Activated CD4-positive, alpha-beta T cell treated with anti-CD3 and anti-CD28 coated beads, Interleukin-2, amount 10 ng/mL, durations not matched to agents 24 days and 14 days (primary cell): Measurements from ENCODE around the gene RNH1. TPM values are rescaled to one million over a fixed set of nuclear protein-coding genes. Genes with fewer than 3 reads are reported as not detected.

Experiments used
- DNase-seq: peaks from one replicate; pipeline ENCODE4 v3.0.0; 2022
- H3K27ac Mint-ChIP-seq: one replicate; pipeline ENCODE4 v1.8.0; 2022; ENCODE audit warnings: mild to moderate bottlenecking, mixed read lengths
- H3K27me3 Mint-ChIP-seq: one replicate; pipeline ENCODE4 v1.8.0; 2022; ENCODE audit warnings: mixed read lengths
- H3K36me3 Mint-ChIP-seq: one replicate; pipeline ENCODE4 v1.8.0; 2022; ENCODE audit warnings: low read depth, mild to moderate bottlenecking, mixed read lengths
- H3K4me1 Mint-ChIP-seq: one replicate; pipeline ENCODE4 v1.8.0; 2021; ENCODE audit warnings: mixed read lengths
- H3K4me3 Mint-ChIP-seq: one replicate; pipeline ENCODE4 v1.8.0; 2022; ENCODE audit warnings: mild to moderate bottlenecking, moderate library complexity, mixed read lengths
- H3K9me3 Mint-ChIP-seq: one replicate; pipeline ENCODE4 v1.8.0; 2021; ENCODE audit warnings: mixed read lengths
- intact Hi-C: fragments of 100-400 bp; cut with micrococcal nuclease; formaldehyde crosslinking; loops from one replicate; pipeline ENCODE4 v1.15.1; 2023
- total RNA-seq: library from RNA; stranded (reverse); gene quantifications from 2 replicates; pipeline ENCODE4 v1.2.3, GENCODE V29; 2022

RNH1 gene
- total RNA-seq, 1 donor from 2014 or later: 134 TPM

- Mint-ChIP-seq H3K4me3 (peak overlapping the region; percentile 80), H3K27ac (no peak overlapping the region), H3K9me3 (no peaks in the 10 kb centered on the region), H3K4me1 (peaks cover 15% of the 10 kb centered on the region), H3K36me3 (peaks cover 10% of the 10 kb centered on the region), H3K27me3 (no peaks in the 10 kb centered on the region)
- intact Hi-C loops: no loop called here
- DNase-seq: no peak
Measured at GRCh38 chr11:533586-534395, 26.7 kb upstream of the RNH1 start.

- no peaks in the 10 kb centered on the region for H3K9me3 Mint-ChIP-seq
- H3K4me1 Mint-ChIP-seq: peaks cover 15% of the 10 kb centered on the region
- peaks cover 10% of the 10 kb centered on the region for H3K36me3 Mint-ChIP-seq
- no peak overlapping the region for H3K4me3 Mint-ChIP-seq
- H3K27me3 Mint-ChIP-seq: no peaks in the 10 kb centered on the region
- no peak for DNase-seq
- intact Hi-C loops: no loop called here
- H3K27ac Mint-ChIP-seq: no peak overlapping the region
Measured at GRCh38 chr11:532986-533585, 26.0 kb upstream of the RNH1 start.

- DNase-seq: no peak
- Mint-ChIP-seq H3K27me3 (no peaks in the 10 kb centered on the region), H3K36me3 (peaks cover 10% of the 10 kb centered on the region), H3K4me3 (no peak overlapping the region), H3K9me3 (no peaks in the 10 kb centered on the region), H3K4me1 (peaks cover 10% of the 10 kb centered on the region), H3K27ac (no peak overlapping the region)
- intact Hi-C loops: no loop called here
Measured at GRCh38 chr11:532527-532985, 25.5 kb upstream of the RNH1 start.

GRCh38 chr11:531919-532526 lies 25.0 kb upstream of the RNH1 start:
- no peak for DNase-seq
- H3K27me3 Mint-ChIP-seq: no peaks in the 10 kb centered on the region
- H3K27ac Mint-ChIP-seq: no peak overlapping the region
- H3K36me3 Mint-ChIP-seq: peaks cover 10% of the 10 kb centered on the region
- intact Hi-C loops: no loop called here
- no peaks in the 10 kb centered on the region for H3K9me3 Mint-ChIP-seq
- H3K4me1 Mint-ChIP-seq: peaks cover 8% of the 10 kb centered on the region
- H3K4me3 Mint-ChIP-seq: no peak overlapping the region

GRCh38 chr11:530960-531831 lies 24.2 kb upstream of the RNH1 start:
- Mint-ChIP-seq H3K27ac (no peak overlapping the region), H3K4me1 (peaks cover 5% of the 10 kb centered on the region), H3K9me3 (no peaks in the 10 kb centered on the region), H3K4me3 (no peak overlapping the region), H3K27me3 (no peaks in the 10 kb centered on the region), H3K36me3 (peaks cover 9% of the 10 kb centered on the region)
- intact Hi-C loops: no loop called here
- DNase-seq: no peak

GRCh38 chr11:529728-530411 lies 22.8 kb upstream of the RNH1 start:
- Mint-ChIP-seq H3K9me3 (no peaks in the 10 kb centered on the region), H3K27me3 (no peaks in the 10 kb centered on the region), H3K4me3 (no peak overlapping the region), H3K4me1 (peaks cover 4% of the 10 kb centered on the region), H3K27ac (no peak overlapping the region), H3K36me3 (peaks cover 8% of the 10 kb centered on the region)
- intact Hi-C loops: no loop called here
- DNase-seq: no peak

GRCh38 chr11:528815-529727 lies 22.0 kb upstream of the RNH1 start:
- Mint-ChIP-seq H3K36me3 (peaks cover 8% of the 10 kb centered on the region), H3K27ac (no peak overlapping the region), H3K4me1 (peaks cover 3% of the 10 kb centered on the region), H3K4me3 (no peak overlapping the region), H3K27me3 (no peaks in the 10 kb centered on the region), H3K9me3 (no peaks in the 10 kb centered on the region)
- no peak for DNase-seq
- intact Hi-C loops: no loop called here

- H3K4me1 Mint-ChIP-seq: no peaks in the 10 kb centered on the region
- no peak for DNase-seq
- intact Hi-C loops: no loop called here
- no peak overlapping the region for H3K27ac Mint-ChIP-seq
- no peaks in the 10 kb centered on the region for H3K27me3 Mint-ChIP-seq
- H3K36me3 Mint-ChIP-seq: peaks cover 6% of the 10 kb centered on the region
- H3K4me3 Mint-ChIP-seq: no peak overlapping the region
- no peaks in the 10 kb centered on the region for H3K9me3 Mint-ChIP-seq
Measured at GRCh38 chr11:528166-528814, 21.2 kb upstream of the RNH1 start.

GRCh38 chr11:526192-526591 lies 19.1 kb upstream of the RNH1 start:
- H3K27me3 Mint-ChIP-seq: no peaks in the 10 kb centered on the region
- H3K36me3 Mint-ChIP-seq: no peaks in the 10 kb centered on the region
- H3K4me3 Mint-ChIP-seq: no peak overlapping the region
- no peaks in the 10 kb centered on the region for H3K9me3 Mint-ChIP-seq
- intact Hi-C loops: no loop called here
- DNase-seq: no peak
- no peak overlapping the region for H3K27ac Mint-ChIP-seq
- no peaks in the 10 kb centered on the region for H3K4me1 Mint-ChIP-seq

GRCh38 chr11:521177-521688 lies 14.2 kb upstream of the RNH1 start:
- Mint-ChIP-seq H3K27ac (no peak overlapping the region), H3K27me3 (no peaks in the 10 kb centered on the region), H3K4me3 (no peak overlapping the region), H3K4me1 (peaks cover 4% of the 10 kb centered on the region), H3K36me3 (peaks cover 6% of the 10 kb centered on the region), H3K9me3 (no peaks in the 10 kb centered on the region)
- intact Hi-C loops: no loop called here
- no peak for DNase-seq

- Mint-ChIP-seq H3K27me3 (no peaks in the 10 kb centered on the region), H3K4me3 (no peak overlapping the region), H3K36me3 (peaks cover 11% of the 10 kb centered on the region), H3K4me1 (peaks cover 4% of the 10 kb centered on the region), H3K27ac (no peak overlapping the region), H3K9me3 (no peaks in the 10 kb centered on the region)
- intact Hi-C loops: no loop called here
- peak; percentile 73 for DNase-seq
Measured at GRCh38 chr11:520428-521176, 13.6 kb upstream of the RNH1 start.
